Peyer's patch (tissue), 4 donors: ENCODE results near the gene SEPTIN6. TPM values are rescaled to one million over a fixed set of nuclear protein-coding genes. Genes with fewer than 3 reads are reported as not detected.

Experiments
- DNase-seq, 3 donors: peaks; one replicate each; pipeline ENCODE4 v3.0.0-alpha.2; 2017 to 2019
- H3K27ac ChIP-seq, 4 donors: fragments of 200-600 bp; sonication (generic); one replicate each; pipeline ENCODE4 v1.5.1; 2016 to 2019
- H3K27me3 ChIP-seq, 2 donors: fragments of 200-600 bp; sonication (generic); one replicate each; pipeline ENCODE4 v1.5.1; 2019
- H3K36me3 ChIP-seq, 3 donors: fragments of 200-600 bp; sonication (generic); one replicate each; pipeline ENCODE4 v1.5.1; 2016 to 2019
- H3K4me1 ChIP-seq, 4 donors: fragments of 200-600 bp; sonication (generic); one replicate each; pipeline ENCODE4 v1.5.1; 2016 to 2019
- H3K4me3 ChIP-seq, 4 donors: fragments of 200-600 bp; sonication (generic); 1 replicate in 3 of 4; 2 replicates in 1 of 4; pipeline ENCODE4 v1.5.1; 2016 to 2019; ENCODE audit warnings: mild to moderate bottlenecking in 1 of 4
- H3K9me3 ChIP-seq, 4 donors: fragments of 200-600 bp; sonication (generic); one replicate each; pipeline ENCODE4 v1.5.1; 2016 to 2019; ENCODE audit warnings: mild to moderate bottlenecking in 1 of 4
- POLR2A ChIP-seq, 2 donors: fragments of 450-650 bp; IDR thresholded peaks; one replicate each; pipeline ENCODE4 v1.5.1; 2017; ENCODE audit warnings: antibody characterized with exemption in 2 of 2, mild to moderate bottlenecking in 2 of 2, moderate library complexity in 2 of 2
- total RNA-seq, 4 donors: library from RNA; depleted of rRNA; stranded (reverse); fragments of >200 nt; gene quantifications; one replicate each; pipeline ENCODE4 v1.1.0, GENCODE V29; 2016
- TF ChIP-seq, protein P1 (sequence below), 6 experiments: fragments of 450-650 bp in 4 of 6; fragments of 200-600 bp in 2 of 6; sonication (generic) in 1 of 6; IDR thresholded peaks; one replicate each; pipeline ENCODE4 v1.5.1; 2017 to 2019; ENCODE audit warnings: antibody characterized with exemption in 6 of 6, mild to moderate bottlenecking in 3 of 6, moderate library complexity in 1 of 6

The SEPTIN6 gene
- total RNA-seq, 4 donors from 2014 or later, result 4.9 to 116 (median 15.5) TPM

GRCh38 chrX:119729408-119730201 is 36.6 kb upstream of the SEPTIN6 start:
- TF ChIP-seq, protein P1, sequence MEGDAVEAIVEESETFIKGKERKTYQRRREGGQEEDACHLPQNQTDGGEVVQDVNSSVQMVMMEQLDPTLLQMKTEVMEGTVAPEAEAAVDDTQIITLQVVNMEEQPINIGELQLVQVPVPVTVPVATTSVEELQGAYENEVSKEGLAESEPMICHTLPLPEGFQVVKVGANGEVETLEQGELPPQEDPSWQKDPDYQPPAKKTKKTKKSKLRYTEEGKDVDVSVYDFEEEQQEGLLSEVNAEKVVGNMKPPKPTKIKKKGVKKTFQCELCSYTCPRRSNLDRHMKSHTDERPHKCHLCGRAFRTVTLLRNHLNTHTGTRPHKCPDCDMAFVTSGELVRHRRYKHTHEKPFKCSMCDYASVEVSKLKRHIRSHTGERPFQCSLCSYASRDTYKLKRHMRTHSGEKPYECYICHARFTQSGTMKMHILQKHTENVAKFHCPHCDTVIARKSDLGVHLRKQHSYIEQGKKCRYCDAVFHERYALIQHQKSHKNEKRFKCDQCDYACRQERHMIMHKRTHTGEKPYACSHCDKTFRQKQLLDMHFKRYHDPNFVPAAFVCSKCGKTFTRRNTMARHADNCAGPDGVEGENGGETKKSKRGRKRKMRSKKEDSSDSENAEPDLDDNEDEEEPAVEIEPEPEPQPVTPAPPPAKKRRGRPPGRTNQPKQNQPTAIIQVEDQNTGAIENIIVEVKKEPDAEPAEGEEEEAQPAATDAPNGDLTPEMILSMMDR (IDR thresholded peaks at IDR 0.05), result peak; percentile 48 to 67 (median 57)
- TF ChIP-seq POLR2A (IDR thresholded peaks at IDR 0.05), result no peak
- H3K4me1 ChIP-seq, result no peaks in the 10 kb centered on the region
- no peak overlapping the region for H3K4me3 ChIP-seq
- H3K9me3 ChIP-seq, result no peaks in the 10 kb centered on the region
- H3K36me3 ChIP-seq, result no peaks in the 10 kb centered on the region
- H3K27ac ChIP-seq, result no peak overlapping the region
- no peaks in the 10 kb centered on the region for H3K27me3 ChIP-seq
- peak; percentile 46 to 85 (median 58) for DNase-seq

- no peaks in the 10 kb centered on the region for H3K36me3 ChIP-seq
- H3K4me1 ChIP-seq, result no peaks in the 10 kb centered on the region
- H3K27me3 ChIP-seq, result no peaks in the 10 kb centered on the region
- TF ChIP-seq, protein P1 (IDR thresholded peaks at IDR 0.05), result peak in 2 of 6 experiments; percentile 12 to 17
- no peak for TF ChIP-seq POLR2A (IDR thresholded peaks at IDR 0.05)
- H3K9me3 ChIP-seq, result no peaks in the 10 kb centered on the region
- DNase-seq, result no peak
- no peak overlapping the region for H3K4me3 ChIP-seq
- no peak overlapping the region for H3K27ac ChIP-seq
Measured at GRCh38 chrX:119728487-119728886, 35.5 kb upstream of the SEPTIN6 start.

DNA sequence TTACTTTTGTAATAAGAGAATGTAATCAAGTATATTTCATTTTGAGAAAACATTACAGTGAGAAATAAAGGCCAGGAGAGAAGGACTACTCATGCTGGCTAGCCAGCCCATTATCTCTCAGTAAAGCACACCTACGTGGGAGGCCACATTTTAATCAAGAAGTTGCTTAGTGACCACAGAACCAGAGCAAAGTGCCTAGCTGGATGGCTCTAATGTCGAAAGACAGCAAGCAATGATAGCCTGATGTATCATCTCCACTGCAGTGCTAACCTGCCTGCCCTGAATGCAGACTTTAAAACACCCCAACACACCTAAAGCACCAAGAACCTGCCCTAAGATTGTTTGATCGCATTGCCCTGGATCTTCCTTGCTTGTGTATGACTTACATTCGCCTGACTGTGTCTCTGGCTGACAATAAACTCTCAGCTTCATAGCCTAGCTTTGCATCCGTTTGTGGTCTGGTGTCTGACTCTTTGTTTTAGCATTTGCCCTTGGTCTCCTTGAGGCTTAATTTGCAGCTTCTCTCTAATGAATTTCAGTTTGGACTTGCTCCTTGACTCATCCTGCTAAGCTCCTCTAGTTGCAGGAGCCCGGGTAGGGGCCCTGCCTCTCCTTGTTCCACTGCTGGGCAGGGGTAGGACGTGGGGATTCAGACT is 34.1 kb upstream of the SEPTIN6 start:
- Histone ChIP-seq H3K4me3 (no peak overlapping the region), H3K4me1 (no peaks in the 10 kb centered on the region), H3K27me3 (no peaks in the 10 kb centered on the region), H3K27ac (no peak overlapping the region), H3K36me3 (no peaks in the 10 kb centered on the region), H3K9me3 (no peaks in the 10 kb centered on the region)
- no peak for DNase-seq
- TF ChIP-seq, protein P1 (IDR thresholded peaks at IDR 0.05), result no peak
- no peak for TF ChIP-seq POLR2A (IDR thresholded peaks at IDR 0.05)

GRCh38 chrX:119721926-119722325 is 29.0 kb upstream of the SEPTIN6 start:
- Histone ChIP-seq H3K27ac (no peak overlapping the region), H3K9me3 (no peaks in the 10 kb centered on the region), H3K27me3 (no peaks in the 10 kb centered on the region), H3K4me3 (no peak overlapping the region), H3K36me3 (no peaks in the 10 kb centered on the region), H3K4me1 (no peaks in the 10 kb centered on the region)
- DNase-seq, result no peak
- no peak for TF ChIP-seq POLR2A (IDR thresholded peaks at IDR 0.05)
- TF ChIP-seq, protein P1 (IDR thresholded peaks at IDR 0.05), result no peak

- no peak for TF ChIP-seq POLR2A (IDR thresholded peaks at IDR 0.05)
- TF ChIP-seq, protein P1 (IDR thresholded peaks at IDR 0.05), result no peak
- Histone ChIP-seq H3K27me3 (no peaks in the 10 kb centered on the region), H3K36me3 (no peaks in the 10 kb centered on the region), H3K9me3 (no peaks in the 10 kb centered on the region), H3K4me1 (no peaks in the 10 kb centered on the region), H3K4me3 (no peak overlapping the region), H3K27ac (no peak overlapping the region)
- DNase-seq, result no peak
Measured at GRCh38 chrX:119721487-119721886, 28.5 kb upstream of the SEPTIN6 start.
